Measurements from ENCODE around the gene CAPN11. TPM values are rescaled to one million over a fixed set of nuclear protein-coding genes. Genes with fewer than 3 reads are reported as not detected.

CAPN11 gene
- total RNA-seq, 4 donors from 2014 or later = 0.42 TPM; not detected in 3

GRCh38 chr6:44203955-44204354 lies 45.3 kb downstream of the CAPN11 start:
- no peak for TF ChIP-seq CTCF (IDR thresholded peaks at IDR 0.05 in 4 of 5, conservative IDR thresholded peaks at IDR 0.05 in 1 of 5)
- TF ChIP-seq POLR2A (IDR thresholded peaks at IDR 0.05) = no peak
- H3K4me1 ChIP-seq = peaks cover 0 to 12% of the 10 kb centered on the region in 2 donors
- no peaks in the 10 kb centered on the region for H3K36me3 ChIP-seq
- peak overlapping the region in 1 of 4 donors; percentile 61 for H3K27ac ChIP-seq
- DNase-seq = no peak
- no peaks in the 10 kb centered on the region for H3K27me3 ChIP-seq
- H3K9me3 ChIP-seq = no peaks in the 10 kb centered on the region
- intact Hi-C loops (cut with DNase I; ENCODE audit: low total_unique reads) = no loop called here
- in situ Hi-C loops (cut with MboI; ENCODE audit: low sequenced_read_pairs in 4 of 4) = no loop called here
- no peak for ATAC-seq
- H3K4me3 ChIP-seq = no peak overlapping the region

GRCh38 chr6:44207966-44208365 lies 49.3 kb downstream of the CAPN11 start:
- peaks cover 0 to 8% of the 10 kb centered on the region in 2 donors for H3K4me1 ChIP-seq
- ATAC-seq (no peak), DNase-seq (no peak)
- no peak overlapping the region for H3K4me3 ChIP-seq
- TF ChIP-seq POLR2A (IDR thresholded peaks at IDR 0.05) = no peak
- no peak for TF ChIP-seq CTCF (IDR thresholded peaks at IDR 0.05 in 4 of 5, conservative IDR thresholded peaks at IDR 0.05 in 1 of 5)
- no peak overlapping the region for H3K27ac ChIP-seq
- no peaks in the 10 kb centered on the region for H3K9me3 ChIP-seq
- intact Hi-C loops (cut with DNase I; ENCODE audit: low total_unique reads) (no loop called here), in situ Hi-C loops (cut with MboI; ENCODE audit: low sequenced_read_pairs in 4 of 4) (no loop called here)
- H3K27me3 ChIP-seq = no peaks in the 10 kb centered on the region
- no peaks in the 10 kb centered on the region for H3K36me3 ChIP-seq

- TF ChIP-seq POLR2A (IDR thresholded peaks at IDR 0.05) (no peak), CTCF (IDR thresholded peaks at IDR 0.05 in 4 of 5, conservative IDR thresholded peaks at IDR 0.05 in 1 of 5) (no peak)
- in situ Hi-C loops (cut with MboI; ENCODE audit: low sequenced_read_pairs in 4 of 4) = no loop called here
- ATAC-seq (no peak), DNase-seq (no peak)
- no peak overlapping the region for H3K4me3 ChIP-seq
- H3K27ac ChIP-seq = no peak overlapping the region
- no peaks in the 10 kb centered on the region for H3K9me3 ChIP-seq
- H3K4me1 ChIP-seq = peaks cover 0 to 4% of the 10 kb centered on the region in 2 donors
- H3K27me3 ChIP-seq = no peaks in the 10 kb centered on the region
- intact Hi-C loops (cut with DNase I; ENCODE audit: low total_unique reads) = no loop called here
- H3K36me3 ChIP-seq = no peaks in the 10 kb centered on the region
These were observed 52.7 kb downstream of the CAPN11 start for GRCh38 chr6:44211284-44211683.

GRCh38 chr6:44214307-44214706 lies 55.7 kb downstream of the CAPN11 start:
- intact Hi-C loops (cut with DNase I; ENCODE audit: low total_unique reads) = no loop called here
- no peak for TF ChIP-seq CTCF (IDR thresholded peaks at IDR 0.05 in 4 of 5, conservative IDR thresholded peaks at IDR 0.05 in 1 of 5)
- no peak for TF ChIP-seq POLR2A (IDR thresholded peaks at IDR 0.05)
- in situ Hi-C loops (cut with MboI; ENCODE audit: low sequenced_read_pairs in 4 of 4) = no loop called here

More at GRCh38 chr6:44214307-44214706, 55.7 kb downstream of the CAPN11 start:
- H3K27me3 ChIP-seq = no peaks in the 10 kb centered on the region
- no peak for DNase-seq
- no peak overlapping the region for H3K27ac ChIP-seq
- H3K9me3 ChIP-seq = no peaks in the 10 kb centered on the region
- peaks cover 26 to 28% of the 10 kb centered on the region in 2 donors for H3K4me1 ChIP-seq
- H3K4me3 ChIP-seq = no peak overlapping the region
- no peak for ATAC-seq
- no peaks in the 10 kb centered on the region for H3K36me3 ChIP-seq

Measured in gastrocnemius medialis (tissue), 4 donors.